GM21367 (cell line): ENCODE measurements around the gene LENG1.
"Not testable (repeated sequence)": the region's sequence is repeated elsewhere in the genome, so short reads cannot be mapped to it uniquely, and the experiment has no call there.

Experiments used
- ATAC-seq: cut with Tn5 transposase; IDR thresholded peaks from one replicate; pipeline ENCODE4 v1.9.1; 2021; ENCODE audit not compliant: unreplicated experiment

The LENG1 gene

DNA sequence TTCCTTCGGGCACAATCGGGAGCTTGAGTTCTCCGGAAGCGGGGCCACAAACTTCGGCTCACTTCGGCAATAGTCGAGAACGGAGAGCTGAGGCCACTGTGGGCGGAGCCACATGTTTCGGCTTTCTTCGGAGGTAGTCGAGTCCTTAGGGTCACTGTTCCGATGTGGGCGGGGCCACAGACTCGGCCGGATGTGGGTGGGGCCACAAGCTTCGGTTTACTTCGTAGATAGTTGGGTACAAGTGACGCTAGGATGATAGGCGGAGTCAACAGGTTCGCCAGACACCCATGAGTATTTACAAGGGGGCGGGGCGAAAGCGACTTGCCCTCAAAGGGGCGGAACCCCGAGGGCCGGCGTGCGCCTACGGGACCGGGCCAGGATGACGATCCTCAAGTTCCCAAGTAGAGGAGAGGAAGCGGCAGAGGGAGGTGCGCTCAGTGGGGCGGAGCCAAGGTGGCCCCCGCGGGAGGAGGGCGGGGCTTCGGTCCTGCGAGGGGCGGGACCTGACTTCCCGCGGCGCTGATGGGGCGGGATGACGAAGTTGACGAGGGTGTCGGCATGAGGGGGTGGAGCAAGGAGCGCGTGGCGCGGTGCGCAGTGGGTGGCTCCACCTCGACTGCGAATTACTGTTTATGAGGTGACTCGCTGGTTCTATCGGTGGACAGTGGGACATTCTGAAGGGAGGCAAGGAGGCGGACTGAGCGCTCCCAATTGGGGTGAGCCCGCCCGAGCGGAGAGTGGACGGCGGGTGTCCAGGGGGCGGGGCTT, 30.4 kb upstream of the LENG1 start:
- ATAC-seq = peak; percentile 36

DNA sequence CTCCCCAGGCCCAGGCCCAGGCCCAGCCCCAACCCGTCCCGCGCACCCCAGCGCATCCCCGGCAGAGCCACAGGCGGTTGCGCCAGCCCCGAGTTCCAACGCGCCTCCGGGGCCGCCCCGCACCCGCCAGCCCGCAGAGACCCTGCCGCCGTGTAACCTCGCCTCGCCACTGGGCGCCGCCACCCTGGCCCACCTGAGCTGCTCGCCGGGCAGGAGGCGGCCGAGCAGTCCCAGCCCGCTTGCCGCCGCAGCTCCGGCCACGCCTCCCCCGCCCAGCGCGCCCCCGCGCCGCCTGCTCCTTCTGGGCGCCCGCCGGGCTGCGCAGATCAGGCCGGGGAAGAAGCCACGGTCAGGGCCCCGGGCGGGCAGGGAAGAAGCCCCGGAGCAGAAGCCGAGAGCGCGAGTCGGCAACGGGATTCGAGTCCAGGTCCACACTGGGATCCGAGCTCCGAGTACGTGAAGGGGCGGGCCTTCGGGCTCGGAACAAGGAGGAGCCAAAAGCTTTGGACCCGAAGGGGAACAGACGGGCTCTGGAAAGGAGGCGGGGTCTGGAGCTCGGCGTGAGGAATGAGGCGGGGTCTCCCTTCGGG, 29.7 kb upstream of the LENG1 start, which contains the start of gene MBOAT7:
TSS of gene MBOAT7 (minus strand) at position 436 of the 590 bp plus-strand sequence. CDS start 1,072 bp downstream, outside the sequence.
- peak; percentile 6 for ATAC-seq

DNA sequence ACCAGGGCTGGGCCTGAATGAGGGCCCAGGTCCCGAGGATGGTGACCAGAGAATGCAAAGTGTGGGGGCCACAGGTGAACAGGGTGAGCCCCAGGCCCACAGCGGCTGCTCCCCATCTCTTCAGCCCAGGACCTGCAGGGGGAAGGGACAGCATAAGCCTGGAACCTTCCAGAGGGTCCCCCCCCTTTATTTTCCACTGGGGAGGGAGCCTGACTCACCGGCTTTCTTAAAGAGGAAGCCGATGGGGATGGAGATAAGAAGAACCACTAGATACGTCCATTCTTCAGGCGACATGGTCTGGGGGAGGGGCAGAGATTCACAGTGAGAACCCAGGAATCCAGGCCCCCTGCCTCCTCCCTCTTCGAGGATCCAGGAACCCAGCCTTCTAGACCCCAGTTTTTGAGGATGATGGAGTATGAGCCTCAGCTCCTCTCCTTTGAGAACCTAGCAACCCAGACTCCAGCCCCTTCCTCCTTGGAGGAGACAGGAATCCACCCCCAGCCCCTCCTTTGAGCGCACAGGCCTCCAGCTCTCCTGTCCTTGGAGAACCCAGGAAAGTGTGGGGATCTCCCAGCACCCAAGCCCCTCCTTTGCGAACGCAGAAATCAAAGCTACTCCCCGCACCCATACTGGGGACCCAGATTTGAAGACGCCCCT, 28.8 kb upstream of the LENG1 start:
- no peak for ATAC-seq

DNA sequence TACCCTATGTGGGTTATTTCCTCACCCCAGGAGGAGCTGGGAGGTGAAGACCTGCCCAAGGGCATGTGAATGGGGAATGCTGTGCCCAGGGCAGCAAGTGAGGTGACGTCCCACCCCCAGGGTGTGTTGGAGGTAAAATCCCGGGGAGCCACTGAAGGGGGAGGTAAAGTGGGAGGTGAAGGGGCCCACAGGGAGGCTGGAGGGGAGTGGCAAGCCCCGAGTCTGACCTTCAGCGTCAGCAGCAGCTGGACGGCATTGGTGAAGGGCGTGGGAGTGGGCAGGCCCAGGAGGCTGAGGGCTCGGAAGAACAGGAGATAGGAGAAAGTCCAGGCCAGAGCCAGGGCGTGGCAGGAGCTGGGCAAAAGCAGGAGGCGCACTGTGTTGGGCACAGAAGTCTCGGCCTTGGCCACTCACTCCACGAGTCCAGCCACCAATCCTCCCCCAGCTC, 27.4 kb upstream of the LENG1 start:
- ATAC-seq = no peak

DNA sequence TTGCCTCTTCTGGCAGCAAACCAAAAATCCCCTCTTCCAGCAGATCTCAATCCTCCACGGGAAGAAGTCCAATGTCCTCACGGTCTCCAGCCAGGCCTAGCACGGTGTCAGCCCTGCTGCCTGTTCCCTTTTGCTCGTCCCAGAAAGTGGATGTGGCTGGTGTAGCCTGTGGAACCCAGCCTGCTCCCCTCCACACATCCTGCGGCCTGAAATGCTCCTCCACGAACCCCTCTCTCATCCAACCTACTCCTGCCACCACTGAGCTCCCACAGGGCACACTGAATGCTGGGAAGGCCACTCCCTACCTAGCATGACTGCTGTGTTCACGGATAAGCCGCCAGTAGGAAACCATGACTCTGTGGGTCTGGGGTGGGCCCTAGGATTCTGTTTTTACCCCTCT, 26.8 kb upstream of the LENG1 start:
- ATAC-seq = no peak

DNA sequence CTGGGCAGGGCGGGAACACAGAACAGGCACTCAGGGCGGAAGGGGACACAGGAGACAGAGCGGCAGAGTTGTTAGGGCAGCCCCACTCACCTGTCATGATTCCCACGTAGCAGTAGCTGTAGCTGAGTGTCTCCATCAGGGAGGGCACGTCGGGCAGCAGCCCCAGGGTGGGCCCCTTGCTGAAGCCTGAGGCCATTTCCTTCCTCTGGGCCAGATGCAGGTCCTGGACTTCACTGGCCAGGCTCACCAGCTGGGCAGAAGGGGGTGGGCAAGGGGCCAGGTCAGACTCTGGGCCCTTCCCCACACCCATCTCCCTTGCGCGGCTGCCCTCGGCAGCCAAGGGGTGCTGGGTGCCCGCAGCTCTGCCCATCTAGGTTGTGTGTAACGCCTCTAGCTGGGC, 23.9 kb upstream of the LENG1 start:
- no peak for ATAC-seq

DNA sequence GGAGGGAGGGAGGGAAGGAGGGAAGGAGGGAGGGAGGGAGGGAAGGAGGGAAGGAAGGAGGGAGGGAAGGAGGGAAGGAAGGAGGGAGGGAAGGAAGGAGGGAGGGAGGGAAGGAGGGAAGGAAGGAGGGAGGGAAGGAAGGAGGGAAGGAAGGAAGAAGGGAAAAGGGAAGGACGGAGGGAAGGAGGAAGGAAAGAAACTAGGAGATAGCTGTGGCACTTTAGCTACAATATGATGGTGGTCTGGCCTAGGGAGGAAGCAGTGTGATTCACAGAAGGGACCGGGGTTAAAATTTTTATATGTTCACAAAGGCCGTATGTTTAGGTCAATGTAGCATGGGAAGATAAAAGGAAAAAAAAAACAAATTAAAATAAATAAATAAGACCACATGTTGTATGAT, 22.4 kb upstream of the LENG1 start:
- not testable (repeated sequence) for ATAC-seq

DNA sequence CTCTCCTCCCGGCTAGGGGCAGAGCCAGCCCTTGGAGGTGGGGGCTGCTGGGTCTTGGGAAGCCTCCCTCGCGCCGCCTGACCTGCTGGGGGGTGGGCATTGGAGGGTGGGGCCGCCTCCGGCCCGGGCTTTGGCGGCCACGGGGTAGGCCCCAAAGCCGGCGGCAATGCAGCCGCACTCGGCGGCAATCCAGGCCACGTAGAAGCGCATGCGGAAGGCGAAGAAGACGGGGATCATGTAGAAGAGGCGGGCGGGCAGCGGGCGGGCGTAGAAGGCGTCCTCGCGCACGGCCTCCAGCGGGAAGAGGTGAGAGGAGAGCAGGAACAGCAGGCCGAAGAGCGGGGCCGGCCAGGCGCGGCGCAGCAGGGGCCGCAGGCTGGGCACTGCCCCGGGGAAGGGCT, 21.2 kb upstream of the LENG1 start:
- no peak for ATAC-seq

DNA sequence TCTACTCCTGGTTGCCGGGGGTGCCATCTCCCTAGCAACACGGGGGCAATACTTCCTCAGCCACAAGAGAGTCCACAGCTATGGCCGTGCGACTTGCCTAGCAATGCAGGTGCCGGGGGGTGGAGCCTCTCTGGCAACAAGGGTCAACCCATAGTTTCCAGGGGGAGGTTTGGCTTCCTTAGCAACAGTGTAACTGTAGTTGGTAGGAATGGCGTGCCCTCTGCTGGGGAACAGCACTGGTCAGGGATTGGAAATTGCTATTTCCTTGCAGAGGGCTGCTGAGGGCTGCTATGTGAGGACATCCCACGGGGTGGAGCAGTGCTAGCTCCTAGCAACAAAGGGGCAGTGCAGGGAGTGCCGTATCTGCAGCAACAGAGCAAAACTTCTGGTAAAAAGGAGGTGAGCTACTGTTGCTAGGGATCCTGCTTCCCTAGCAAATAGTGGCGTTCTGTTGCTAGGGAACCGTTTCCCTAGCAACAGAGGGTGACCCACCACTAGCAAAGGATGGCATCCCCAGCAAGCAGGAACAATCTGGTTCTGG, 20.5 kb upstream of the LENG1 start:
- no peak for ATAC-seq

DNA sequence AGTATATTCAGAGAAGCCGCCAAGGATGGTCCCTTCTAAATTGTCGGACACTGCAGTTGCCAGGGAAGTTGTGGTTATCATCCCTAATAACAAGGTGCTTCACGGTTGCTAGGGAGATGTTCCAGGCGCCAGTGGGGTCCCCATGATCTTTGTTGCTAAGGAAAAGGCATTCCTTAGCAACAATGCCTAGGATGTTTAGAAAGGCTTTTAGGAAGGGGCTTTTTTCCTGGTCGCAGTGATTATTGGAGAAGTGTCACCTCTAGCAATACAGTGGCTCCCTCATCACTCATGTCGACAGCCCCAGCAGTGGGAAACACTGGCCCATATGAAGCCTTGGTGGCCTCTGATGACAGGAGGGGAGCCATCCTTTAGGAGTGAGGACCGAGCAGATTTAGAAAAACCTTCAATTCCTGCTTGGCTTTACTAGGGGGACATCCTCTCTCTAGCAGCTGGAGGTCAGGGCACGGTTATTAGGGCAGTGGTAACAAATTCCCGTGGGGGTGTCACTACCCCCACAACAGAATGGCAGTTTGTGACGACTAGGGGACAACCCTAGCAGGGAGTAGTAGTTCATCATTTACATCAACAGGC, 19.8 kb upstream of the LENG1 start:
- ATAC-seq = no peak

DNA sequence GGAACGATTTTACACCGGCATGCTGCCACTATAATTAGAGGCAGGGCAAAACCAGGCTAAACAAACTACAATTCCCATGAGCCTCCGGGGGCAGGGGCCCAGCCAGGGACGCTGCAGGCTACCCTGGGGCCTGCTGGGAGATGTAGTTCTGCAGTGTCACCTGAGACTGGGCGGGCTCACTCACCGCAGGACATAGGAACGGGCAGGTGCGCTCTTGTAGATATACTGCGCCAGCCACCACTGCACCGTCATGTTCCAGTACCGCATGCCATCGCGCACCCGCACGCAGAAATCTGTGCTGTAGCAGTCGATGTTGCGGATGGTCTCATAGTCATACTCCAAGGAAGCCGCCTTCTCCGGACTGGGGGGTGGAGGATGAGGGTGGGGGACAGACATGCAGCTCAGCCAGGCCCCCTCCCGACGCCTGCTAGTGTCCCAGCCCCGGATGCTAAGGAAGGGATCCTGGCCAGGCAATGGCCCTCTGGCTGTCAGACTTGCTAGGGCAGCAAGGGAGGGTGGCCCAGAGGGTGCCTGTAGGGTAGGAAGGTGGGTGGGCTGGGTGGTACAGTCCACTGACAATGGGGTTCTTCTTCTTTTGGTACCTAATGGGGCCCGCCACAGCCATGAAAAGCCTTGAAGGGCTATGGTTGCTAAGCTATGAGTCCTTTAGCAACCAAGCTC, 19.2 kb upstream of the LENG1 start:
- ATAC-seq = no peak

DNA sequence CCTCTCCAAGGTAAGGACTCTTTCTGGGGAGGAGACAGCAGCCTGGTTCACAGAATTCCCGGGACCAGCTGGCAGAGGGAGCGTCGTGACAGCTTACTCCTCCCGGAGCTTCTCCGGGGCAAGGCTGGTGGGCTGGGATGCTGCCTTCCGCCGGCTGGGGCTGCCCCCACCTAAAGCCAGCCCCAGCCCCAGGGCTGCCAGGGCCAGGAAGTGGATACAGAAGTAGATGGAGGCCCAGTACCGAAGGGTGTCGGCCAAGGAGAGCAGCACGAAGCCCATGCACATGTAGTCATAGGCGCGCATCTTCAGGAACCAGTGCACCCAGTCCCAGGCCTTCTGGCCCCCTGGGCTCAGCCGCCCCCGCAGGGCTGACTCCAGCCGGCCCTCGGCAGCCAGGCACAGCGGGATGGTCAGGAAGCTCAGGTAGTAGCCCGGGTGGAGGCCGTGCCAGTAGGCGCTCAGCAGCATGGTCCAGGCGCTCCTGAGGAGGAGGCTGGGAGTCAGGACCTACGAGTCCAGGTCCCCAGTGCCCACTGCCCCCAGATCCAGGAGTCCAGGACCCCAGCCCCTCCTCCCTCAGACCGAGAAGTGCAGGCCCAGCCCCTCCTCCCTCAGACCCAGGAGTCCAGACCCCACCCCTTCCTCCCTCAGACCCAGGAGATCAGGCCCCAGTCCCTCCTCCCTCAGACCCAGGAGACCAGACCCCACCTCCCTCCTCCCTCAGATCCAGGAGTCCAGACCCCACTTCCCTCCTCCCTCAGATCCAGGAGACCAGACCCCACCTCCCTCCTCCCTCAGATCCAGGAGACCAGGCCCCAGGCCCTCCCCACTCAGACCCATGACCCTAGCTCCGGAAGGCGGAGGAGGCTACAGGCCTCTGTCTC, 14.7 kb upstream of the LENG1 start:
- no peak for ATAC-seq

DNA sequence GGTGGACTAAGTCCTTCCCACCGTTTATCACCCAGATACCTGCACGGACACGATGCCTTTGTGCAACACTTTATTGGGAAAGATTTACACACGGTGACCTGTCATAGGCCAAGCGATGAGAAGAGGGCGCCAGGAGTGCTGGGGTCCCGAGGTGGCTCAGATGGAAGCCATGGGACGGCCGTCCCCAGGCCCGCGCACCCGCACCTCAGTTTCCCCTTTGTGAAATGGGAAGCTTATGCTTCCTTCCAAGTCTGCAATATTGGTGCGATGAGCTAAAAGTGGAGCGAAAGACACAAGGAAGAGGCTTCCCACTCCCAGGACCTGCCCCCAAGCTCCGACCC, 13.8 kb upstream of the LENG1 start:
- ATAC-seq = no peak

DNA sequence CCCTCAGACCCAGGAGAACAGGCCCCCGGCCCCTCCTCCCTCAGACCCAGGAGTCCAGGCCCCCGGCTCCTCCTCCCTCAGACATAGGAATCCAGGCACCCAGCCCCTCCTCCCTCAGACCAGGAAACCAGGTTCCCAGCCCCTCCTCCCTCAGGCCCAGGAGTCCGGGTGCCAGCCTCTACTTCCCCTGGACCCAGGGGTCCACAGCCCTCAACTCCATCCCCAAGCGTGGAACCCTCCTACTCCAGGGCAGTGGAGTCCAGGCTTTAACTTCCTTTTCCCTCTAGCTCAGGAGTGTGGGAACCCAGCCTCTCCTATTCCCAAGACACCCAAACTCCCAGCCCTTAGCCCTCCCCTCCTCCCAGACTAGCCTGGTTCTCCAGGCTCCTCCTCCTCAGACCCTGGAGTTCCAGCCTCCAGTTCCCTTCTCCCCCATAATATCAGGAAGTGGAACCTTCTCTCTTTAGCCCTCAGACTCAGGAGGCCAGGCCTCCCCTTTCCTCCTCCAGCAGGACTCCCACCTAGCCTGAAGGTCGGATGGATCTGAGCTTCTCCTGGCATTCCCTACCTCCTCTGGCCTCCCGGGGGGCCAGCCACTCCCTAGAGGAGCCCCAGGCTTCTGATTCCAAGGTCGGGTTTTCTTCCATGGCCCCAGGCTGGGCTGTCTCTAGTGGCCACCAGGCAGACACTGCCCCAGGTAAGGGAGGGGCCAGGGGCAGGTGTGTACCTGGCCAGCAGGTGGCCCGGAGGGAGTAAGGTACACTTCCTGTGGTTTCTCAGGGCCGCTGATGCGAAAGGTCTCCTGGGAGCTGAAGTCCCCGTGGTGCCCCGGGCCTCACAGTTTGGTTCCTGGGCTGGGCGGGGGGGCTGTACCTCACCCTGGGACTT, 13.2 kb upstream of the LENG1 start, which contains the start of gene TMC4:
TSS of gene TMC4 (minus strand) at position 690 of the 888 bp plus-strand sequence. CDS start at position 647, 43 bp downstream.
- no peak for ATAC-seq

DNA sequence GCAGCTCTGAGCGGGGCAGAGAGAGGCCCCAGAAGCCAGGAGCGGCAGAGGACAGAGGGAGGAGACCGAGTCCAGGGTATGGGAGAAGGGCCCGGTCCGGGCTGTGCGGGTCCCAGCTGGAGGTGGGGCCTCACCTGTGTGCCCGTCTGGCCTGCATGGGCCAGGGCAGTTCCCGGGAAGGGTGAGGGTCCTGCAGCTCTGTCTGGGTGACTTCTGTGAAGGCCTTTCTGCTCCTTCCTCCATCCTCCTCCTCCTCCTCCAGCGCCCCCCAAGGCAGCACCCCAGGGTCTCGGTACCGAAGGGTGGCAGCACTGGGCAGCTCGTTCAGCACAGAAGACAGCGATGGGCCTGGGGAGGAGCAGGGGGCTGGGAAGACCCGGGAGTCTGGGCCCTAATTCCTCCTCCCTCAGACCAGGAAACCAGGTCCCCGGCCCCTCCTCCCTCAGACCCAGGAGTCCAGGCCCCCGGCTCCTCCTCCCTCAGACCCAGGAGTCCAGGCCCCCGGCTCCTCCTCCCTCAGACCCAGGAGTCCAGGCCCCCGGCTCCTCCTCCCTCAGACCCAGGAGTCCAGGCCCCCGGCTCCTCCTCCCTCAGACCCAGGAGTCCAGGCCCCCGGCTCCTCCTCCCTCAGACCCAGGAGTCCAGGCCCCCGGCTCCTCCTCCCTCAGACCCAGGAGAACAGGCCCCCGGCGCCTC, 12.4 kb upstream of the LENG1 start:
- not testable (repeated sequence) for ATAC-seq

DNA sequence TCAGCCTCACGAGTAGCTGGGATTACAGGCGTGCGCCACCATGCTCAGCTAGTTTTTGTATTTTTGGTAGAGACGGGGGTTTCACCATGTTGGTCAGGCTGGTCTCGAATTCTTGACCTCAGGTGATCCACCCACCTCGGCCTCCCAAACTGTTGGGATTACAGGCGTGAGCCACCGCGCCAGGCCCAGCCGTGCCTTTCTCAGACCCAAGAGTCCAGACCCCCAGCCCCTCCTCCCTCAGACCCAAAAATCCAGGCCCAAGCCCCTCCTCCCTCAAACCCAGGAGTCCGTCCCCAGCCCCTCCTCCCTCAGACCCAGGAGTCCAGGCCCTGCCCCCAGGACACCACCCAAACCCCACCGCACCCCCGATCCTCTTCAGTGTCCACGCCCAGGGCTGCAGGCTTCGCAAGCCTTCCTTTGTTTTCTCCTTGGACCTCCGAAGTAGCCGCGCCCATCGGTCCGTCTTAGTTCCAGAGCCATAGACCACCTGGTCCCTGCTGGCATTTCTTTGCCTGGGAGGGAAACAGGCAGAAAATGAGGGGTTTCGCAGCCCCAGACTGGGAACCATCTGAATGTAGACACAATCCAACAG, 9.7 kb upstream of the LENG1 start:
- ATAC-seq = no peak

DNA sequence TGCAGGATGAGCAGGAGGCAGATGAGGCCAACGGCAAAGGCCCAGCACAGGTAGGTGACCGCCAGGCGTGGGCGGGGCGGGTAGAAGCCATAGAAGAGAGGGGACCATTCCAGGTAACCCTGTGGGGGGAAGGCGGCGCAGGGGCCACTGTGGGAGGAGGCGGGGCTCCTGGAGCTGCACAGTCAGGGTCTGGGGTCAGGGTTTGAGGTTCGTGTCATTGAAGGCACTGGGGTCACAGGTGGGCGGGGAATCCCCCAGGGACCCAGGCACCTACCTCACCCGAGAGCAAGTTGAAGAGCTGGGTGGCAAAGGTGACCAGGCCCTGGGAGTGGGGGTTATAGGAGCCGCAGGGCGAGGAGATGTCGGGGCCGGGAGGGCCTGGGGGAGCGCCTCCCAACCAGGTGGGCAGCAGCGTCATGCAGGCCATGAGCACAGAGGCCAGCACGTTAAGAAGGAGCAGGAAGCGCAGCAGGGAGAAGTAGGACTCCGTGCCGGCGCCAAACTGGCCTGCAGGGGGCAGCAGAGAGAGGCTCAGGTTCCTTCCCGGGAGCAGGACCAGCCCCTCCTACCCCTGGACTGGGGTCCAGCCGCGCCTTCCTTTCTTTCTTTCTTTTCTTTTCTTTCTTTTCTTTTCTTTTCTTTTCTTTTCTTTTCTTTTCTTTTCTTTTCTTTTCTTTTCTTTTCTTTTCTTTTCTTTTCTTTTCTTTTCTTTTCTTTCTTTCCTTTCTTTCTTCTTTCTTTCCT, 8.8 kb upstream of the LENG1 start:
- no peak for ATAC-seq
